Effector CD4-positive, alpha-beta T cell (primary cell): Measurements from ENCODE around the gene CD200.

ENCODE experiments used
- DNase-seq: peaks from one replicate; pipeline ENCODE4 v3.0.0-alpha.2; 2020
- total RNA-seq: gene quantifications from one replicate; lab custom pipeline; 2026; lab: John Stamatoyannopoulos, UW

CD200 gene, protein sequence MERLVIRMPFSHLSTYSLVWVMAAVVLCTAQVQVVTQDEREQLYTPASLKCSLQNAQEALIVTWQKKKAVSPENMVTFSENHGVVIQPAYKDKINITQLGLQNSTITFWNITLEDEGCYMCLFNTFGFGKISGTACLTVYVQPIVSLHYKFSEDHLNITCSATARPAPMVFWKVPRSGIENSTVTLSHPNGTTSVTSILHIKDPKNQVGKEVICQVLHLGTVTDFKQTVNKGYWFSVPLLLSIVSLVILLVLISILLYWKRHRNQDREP
- 6.4 reads per million, percentile 24 among the genes with 10 or more reads in this experiment for total RNA-seq

DNA sequence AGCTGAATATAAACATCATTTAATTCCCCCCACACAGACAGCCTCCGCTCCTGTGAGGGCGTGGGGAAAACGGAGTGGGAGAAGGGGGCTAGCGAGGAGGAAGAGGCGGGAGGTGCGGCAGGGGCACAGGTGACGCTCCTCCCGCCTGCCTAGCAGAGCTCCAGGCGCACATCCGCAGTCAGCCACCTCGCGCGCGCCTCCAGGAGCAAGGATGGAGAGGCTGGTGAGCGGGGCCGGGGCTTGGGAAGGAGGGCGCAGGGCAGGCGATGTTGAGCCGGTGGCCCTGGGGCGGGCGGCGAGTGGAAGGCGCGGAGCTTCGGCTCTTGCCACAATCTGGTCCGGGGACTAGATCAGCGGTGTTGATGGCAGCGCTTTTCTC, at the start of gene CD200:
CD200 (plus strand) TSS at position 155 of the 379 bp plus-strand sequence; CDS start at position 212, 57 bp downstream.
- DNase-seq, result peak; percentile 22

GRCh38 chr3:112289011-112289410, 43.9 kb upstream of the CD200 start:
- DNase-seq, result no peak

DNA sequence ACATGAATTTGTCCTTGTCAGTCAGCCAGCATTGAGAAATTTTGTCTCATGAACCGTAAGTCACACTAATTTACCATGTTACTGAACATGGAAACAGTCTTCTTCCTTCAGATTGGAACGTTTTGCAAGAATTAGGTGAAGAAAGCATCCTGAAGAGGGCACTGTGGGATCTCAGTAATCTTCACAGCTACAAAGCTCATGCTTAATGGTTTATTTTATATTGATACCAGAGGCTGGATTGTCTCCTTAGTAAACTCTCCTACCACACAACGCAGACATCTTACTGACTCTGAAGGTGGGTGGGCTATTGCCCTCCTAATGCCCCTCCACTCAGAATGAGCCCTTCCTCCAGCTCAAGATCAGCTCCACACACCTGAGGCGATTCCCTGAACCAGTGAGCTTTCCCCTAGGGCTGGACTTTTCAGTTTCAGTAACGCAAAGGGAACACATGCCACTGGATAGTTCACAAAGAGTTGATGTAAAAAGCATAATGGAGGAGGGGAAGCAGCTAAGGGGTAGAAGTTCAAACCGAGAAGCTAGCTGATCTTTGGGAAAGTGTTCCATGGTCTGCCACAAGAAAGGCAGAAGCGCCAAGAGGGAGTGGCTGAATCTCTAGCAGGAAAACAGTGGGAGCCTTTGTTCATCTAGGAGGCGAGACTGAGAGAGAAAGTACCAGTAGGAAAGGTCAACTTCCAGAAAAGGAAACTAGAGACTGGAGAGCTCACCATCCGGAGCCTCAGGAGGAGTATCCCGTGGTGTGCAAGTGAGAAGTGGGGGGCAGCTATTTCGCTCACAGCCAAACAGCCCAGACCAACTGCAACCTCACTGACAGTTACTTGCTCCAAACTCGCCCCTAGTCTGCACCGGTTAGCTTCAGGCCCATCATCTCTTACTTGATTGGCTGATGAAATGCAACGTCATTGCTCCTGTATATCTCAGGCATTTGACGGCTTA, 39.3 kb upstream of the CD200 start, which contains the start of gene SLC9C1:
SLC9C1 (minus strand) TSS at position 849 of the 954 bp plus-strand sequence. CDS start 7,425 bp downstream, outside the sequence.
- peak; percentile 23 for DNase-seq

- no peak for DNase-seq
Observed at GRCh38 chr3:112297714-112298113, 35.2 kb upstream of the CD200 start.

- no peak for DNase-seq
Observed at GRCh38 chr3:112298781-112299180, 34.2 kb upstream of the CD200 start.

- no peak for DNase-seq
Observed at GRCh38 chr3:112302150-112302830, 30.7 kb upstream of the CD200 start.

GRCh38 chr3:112302881-112303763, 29.8 kb upstream of the CD200 start:
- no peak for DNase-seq

DNA sequence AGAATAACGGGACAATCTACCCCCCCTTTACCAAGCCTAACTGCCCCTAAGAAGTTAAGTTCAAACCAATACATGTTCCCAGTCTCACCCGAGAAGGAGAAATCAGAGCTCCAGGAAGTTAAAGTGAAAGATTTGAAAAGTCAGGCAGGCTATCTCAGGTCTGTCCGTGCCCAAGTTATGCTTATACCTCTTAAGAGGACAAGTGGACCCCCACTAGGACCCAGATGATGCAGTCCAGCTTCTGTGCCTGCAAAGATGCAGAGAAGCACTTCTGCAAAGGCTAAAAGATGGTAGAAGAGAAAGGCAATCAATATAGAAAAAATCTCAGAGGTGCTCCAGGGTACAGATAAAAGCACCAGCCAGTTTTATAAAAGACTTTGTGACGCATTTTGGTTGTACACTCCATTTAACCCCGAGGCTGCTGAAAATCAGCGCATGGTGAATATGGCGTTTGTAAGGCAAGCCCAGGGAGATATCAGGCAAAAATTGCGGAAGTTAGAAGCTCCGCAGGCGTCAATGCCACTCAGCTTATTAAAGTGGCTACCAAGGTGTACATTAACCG, 29.1 kb upstream of the CD200 start:
- no peak for DNase-seq

- DNase-seq, result no peak
Observed at GRCh38 chr3:112304611-112305010, 28.3 kb upstream of the CD200 start.

- no peak for DNase-seq
Observed at GRCh38 chr3:112306825-112307224, 26.1 kb upstream of the CD200 start.

DNA sequence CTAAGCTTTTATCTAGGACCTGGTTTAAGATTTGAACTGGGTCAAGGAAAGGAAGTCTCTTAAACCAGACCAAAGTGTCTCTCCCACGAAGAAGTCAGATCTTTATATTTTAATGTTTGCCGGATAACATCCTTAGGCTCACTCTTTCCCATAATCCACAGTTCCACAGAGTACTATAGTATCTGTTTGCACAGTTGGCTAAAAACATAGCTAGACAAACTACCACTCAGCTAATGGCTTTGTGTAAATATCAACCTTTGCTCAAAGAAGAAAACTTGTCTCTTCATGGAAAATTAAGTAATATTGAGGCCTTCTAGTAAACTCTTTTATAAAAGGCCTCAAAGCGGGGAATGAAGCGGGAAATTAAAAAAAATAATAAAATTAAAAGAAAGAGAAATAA, 25.4 kb upstream of the CD200 start:
- DNase-seq, result no peak

GRCh38 chr3:112308151-112308911, 24.6 kb upstream of the CD200 start:
- no peak for DNase-seq

- no peak for DNase-seq
Observed at GRCh38 chr3:112314649-112315048, 18.3 kb upstream of the CD200 start.

- DNase-seq, result no peak
Observed at GRCh38 chr3:112315791-112316190, 17.2 kb upstream of the CD200 start.

DNA sequence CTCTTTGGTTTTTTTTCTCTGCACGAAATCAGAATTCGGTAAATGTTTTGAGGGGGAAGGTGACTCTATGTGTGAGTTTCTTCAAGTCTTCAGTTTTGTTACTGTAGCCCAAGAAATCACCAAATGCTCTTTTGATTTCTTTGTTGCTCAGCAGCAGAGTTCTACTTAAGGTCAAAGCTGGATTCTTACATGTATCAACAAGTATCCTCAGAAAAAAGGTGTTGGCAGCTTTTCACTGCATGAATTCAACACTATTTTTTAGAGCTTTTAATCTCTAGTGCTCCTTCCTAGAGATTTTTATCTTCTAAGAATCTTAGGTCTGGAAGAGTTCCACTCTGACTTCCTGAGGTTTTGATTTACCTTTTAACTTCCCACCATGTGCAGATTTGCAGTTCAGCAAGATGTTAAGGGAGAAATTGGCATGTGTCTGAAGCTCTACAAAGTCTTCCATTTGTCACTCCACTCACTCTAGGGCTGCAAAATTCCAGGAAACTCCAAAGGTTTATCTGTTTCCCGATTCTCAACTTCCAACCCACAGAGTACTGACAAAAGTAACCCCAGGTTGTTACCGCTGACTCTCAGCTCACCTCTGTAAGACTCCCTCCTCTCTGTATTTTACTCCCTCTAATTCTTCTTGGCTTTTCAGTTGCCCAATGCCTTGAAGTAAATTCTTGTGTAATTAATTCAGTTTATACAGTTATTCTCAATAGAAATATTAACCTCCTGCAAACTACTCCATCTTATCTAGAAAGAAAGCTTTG, 13.3 kb upstream of the CD200 start:
- DNase-seq, result no peak

DNA sequence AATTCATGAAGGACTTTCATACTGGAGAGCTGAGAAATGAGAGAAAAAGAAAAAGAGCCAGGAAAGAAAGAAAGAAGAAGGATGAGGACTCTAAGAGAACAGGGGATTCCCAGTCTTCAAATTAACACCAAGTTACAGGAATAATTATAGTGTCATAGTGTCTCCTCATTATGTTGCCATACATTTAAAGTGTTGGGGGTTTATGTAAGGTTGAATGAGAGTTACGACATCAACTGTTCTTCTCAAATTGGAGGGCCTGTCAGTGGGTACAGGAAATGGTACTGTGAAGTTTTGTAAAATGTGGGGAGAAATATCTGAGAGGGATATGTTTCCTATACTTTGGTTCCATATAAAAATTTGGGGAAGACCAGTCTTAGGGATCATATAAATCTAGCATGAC, 12.3 kb upstream of the CD200 start:
- DNase-seq, result no peak

DNA sequence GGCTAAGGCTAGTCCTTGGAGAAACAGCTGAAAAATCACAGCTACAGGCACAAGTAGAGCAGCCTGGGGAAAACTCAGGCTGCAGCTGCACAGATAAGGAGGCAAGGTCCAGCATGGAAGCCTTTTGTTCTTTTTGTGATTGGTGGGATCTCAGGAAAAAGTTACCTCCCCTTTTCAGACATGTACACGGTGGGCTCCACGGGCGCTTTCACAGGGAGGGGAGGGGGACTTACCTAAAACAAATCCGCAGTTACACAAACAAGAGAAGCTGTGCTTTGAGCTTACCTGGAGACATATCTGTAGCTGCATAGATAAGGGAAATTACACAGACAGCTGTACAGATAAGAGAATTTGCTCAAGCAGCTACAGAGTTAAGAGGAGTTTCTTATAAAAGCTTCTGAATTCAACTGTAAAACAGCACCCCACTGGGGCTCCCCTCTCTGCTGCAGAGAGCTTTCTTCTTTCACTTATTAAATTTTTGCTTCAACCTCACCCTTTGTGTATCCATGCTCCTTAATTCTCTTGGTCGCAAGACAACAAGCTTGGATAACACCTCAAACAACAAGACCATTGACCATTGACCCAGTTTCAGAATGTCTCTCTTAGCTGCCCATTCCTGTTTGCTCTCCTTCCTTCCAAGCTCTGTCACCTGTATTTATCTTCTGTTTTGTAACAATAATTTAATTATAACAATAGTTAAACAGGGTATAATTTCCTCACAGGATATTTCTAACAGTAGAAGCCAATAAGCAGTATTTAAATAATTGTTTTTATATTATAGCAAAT, 10.9 kb upstream of the CD200 start:
- no peak for DNase-seq

- peak; percentile 32 for DNase-seq
Observed at GRCh38 chr3:112327371-112327951, 5.5 kb upstream of the CD200 start.

- DNase-seq, result no peak
Observed at GRCh38 chr3:112331851-112332250, 1.1 kb upstream of the CD200 start.
